Choroid plexus epithelial cell (primary cell): ENCODE results near the gene HOXC5.
"Not testable (repeated sequence)": the region's sequence is repeated elsewhere in the genome, so short reads cannot be mapped to it uniquely, and the experiment has no call there.

Experiments
- DNase-seq: peaks from one replicate; pipeline ENCODE4 v3.0.0-alpha.2; 2010; ENCODE audit warnings: low read depth
- H3K4me3 ChIP-seq: 2 replicates; pipeline ENCODE4 v1.5.1; 2011; ENCODE audit warnings: low read depth, mild to moderate bottlenecking, control low read depth, low read length, moderate library complexity
- TF ChIP-seq, protein P1 (sequence below): conservative IDR thresholded peaks from 2 replicates; pipeline ENCODE4 v1.5.1; 2011; ENCODE audit warnings: low read depth, mild to moderate bottlenecking, control low read depth, inconsistent platforms, low read length, moderate library complexity

Gene HOXC5

DNA sequence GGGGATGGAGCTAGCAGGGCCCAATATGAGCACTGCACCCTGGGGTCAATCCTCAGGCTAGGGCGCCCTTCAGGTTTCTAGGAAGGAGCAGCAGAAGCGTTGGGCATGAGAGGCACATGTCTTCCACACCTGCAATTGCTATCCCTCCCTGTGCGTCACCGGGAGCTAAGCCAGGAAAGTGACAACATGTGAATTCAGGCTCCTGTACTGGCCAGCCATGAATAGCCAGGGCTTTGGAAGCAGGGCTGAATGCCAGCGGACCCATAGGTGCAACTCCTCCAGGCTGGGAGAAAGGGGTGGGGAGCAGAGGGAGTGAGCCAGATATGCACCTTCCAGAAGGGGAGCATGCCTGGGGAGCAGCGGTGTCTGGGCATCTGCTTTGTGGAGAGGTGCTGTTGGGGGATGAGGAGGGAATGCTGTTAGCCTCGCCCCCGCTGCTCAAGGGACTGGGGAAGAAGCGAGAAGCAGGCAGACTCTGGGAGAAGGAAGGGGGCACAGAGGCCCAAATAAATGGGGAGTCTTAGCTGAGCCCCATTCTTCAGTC is 6.1 kb downstream of the HOXC5 start:
- TF ChIP-seq, protein P1, sequence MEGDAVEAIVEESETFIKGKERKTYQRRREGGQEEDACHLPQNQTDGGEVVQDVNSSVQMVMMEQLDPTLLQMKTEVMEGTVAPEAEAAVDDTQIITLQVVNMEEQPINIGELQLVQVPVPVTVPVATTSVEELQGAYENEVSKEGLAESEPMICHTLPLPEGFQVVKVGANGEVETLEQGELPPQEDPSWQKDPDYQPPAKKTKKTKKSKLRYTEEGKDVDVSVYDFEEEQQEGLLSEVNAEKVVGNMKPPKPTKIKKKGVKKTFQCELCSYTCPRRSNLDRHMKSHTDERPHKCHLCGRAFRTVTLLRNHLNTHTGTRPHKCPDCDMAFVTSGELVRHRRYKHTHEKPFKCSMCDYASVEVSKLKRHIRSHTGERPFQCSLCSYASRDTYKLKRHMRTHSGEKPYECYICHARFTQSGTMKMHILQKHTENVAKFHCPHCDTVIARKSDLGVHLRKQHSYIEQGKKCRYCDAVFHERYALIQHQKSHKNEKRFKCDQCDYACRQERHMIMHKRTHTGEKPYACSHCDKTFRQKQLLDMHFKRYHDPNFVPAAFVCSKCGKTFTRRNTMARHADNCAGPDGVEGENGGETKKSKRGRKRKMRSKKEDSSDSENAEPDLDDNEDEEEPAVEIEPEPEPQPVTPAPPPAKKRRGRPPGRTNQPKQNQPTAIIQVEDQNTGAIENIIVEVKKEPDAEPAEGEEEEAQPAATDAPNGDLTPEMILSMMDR = no peak
- no peak for DNase-seq
- H3K4me3 ChIP-seq = no peak overlapping the region

DNA sequence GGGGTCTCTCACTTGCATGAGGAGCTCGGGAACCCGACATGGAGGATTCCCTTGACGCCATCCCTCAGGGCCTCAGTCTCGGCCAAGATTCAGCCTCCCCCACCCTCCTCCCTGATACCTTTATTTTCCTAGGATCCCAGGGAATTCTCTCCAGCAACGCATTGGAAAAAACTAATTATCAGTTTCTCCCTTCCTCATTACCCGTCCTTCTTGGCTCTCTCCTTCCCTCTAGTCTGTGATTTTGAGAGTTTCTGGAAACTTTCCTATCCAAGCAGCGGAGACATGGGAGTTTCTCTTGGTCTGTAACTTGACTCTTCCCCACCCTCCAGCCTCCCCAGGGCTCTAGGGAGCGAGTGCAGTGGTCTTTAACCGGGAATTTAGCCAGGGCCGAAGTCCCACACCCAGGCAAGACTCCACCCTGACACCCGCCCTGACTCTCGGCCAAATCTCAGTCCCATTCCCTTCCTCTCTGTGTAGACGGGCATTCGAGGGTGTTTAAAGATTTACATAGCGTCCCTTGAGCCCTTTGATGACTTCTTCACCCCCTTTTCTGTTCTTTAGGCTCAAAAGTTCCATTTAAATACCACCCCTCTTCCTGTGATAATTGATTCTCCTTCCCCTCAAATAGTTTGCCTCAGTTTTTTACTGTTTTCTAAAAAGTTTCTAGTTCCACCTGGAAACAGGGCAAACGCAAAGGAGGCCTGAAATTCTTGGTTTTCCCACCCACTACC is 6.7 kb downstream of the HOXC5 start:
- TF ChIP-seq, protein P1 = no peak
- no peak overlapping the region for H3K4me3 ChIP-seq
- DNase-seq = no peak

DNA sequence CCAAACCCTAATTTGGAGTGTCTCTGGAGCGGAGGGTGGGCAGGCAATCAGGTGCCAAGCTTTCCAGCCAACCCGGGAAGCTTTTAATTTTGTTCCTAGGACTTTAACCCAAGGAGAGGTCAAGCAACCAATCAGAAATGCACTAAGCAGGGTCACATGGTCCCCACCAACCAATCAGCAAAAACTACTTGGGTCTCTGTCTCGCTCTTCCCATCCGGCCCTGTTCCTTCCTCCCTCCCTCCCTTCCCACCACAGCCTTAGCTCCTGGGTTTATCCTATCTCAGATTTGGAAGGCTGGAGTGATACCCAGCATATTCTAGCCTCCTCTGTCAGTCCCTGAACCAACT is 7.3 kb downstream of the HOXC5 start:
- DNase-seq = no peak
- TF ChIP-seq, protein P1 = no peak
- no peak overlapping the region for H3K4me3 ChIP-seq

DNA sequence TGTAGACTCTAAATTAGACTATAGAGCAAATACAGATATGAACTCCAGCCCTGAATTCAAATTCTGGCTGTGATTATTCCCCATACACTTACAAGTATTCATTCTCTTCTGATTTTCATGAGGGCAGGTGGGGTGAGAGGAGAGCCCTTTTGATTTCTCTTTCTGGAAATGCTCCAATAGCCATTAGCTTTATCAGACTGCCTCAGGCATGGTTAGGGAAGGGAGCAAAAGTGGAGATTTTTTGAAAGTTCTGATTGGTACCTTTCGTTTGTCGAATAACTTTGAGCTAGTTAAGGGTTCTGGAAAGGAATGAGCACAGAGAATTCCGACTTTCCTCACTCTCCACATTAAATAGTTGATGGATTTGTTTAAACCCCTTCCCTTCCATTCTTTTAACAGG is 7.8 kb downstream of the HOXC5 start:
- no peak for DNase-seq
- H3K4me3 ChIP-seq = no peak overlapping the region
- TF ChIP-seq, protein P1 = no peak

DNA sequence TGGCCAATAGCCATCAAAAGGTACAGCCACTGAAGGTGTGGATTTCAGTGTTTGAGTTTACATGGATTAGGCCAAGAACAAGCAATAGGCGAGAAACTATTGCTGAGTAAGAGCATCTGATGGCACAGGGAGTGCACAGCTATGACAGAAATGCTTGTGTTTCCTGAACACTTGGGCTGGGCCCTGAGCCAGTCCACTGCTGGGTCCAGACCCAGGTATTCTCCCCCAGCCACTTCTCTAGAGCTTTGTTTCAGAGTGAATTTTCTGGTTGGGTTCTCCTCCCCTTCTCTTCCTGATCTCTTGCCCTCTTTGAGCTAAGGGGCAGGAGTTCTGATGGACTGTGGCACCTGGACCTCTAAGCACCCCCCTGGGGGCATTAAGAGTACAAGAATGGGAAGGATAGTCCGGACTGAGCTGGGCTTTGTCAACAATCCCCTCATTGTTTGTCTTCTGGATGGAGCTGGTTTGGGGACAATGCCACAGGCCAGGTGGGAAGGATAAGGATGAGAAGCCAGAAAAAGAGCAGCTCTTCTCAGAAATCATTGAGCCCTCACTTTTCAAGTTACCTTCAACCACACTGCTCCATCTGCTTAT is 8.3 kb downstream of the HOXC5 start:
- TF ChIP-seq, protein P1 = no peak
- no peak overlapping the region for H3K4me3 ChIP-seq
- DNase-seq = no peak

DNA sequence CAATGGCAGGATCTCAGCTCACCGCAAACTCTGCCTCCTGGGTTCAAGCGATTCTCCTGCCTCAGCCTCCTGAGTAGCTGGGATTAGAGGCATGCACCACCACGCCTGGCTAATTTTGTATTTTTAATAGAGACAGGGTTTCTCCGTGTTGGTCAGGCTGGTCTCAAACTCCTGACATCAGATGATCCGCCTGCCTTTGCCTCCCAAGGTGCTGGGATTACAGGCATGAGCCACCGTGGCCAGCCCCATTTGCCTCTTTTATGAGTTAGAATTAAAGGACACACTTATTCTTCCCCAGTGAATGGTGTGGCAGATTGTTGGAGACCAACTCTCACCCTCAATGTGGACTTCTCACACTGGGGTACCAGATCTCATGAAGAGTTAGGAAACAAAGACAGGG is 9.2 kb downstream of the HOXC5 start:
- DNase-seq, H3K4me3 ChIP-seq: not testable (repeated sequence)

DNA sequence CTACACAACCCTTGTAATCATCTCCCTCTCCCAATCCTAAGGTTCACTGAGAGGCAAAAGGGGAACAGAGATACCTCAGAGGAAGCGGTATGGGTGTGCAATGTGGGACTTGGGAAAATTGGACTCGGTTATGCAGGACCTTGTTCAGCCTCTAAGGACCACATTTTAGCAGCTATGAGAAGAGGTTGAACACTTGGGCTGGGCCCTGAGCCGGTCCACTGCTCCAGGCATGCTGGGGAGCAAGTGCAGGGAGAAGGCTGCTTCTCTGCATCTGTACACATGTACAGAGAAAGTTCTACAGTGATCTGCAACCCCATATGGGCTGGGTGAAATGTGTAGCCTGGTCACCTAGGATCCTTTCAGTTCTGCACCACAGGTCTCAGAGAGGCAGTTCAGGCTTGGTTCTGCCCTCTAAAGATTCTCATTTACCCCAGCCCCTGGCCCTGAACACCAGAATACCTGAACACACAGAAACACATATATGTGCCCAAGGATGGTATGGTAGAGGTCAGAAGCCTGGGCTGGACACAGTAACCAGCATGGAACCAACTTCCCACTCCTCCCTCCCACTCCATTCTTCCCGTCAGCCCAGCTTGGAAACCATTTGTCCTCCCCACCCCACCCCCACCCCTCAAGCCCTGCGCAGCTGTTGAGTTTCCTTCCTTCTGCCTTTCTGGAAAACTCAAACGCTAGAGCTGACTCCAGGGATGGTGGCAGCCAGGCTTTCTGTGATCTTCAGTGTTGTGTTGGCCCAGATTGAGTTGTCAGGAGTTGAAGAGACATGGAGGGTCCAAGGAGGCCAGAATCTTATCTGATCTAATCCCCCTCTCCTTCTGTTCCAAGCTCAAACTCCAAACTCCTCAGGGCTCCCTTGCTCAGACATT is 10.4 kb downstream of the HOXC5 start:
- DNase-seq = no peak
- TF ChIP-seq, protein P1 = no peak
- no peak overlapping the region for H3K4me3 ChIP-seq
